ENCODE results near the gene TMEM44. TPM values are rescaled to one million over a fixed set of nuclear protein-coding genes. Genes with fewer than 3 reads are reported as not detected.

TMEM44 gene
- total RNA-seq, 1 experiment from 2014 or later = 70.1 TPM

- Histone ChIP-seq H3K9me3 (ENCODE audit: control insufficient read depth, insufficient read depth, low read depth, low read length) (no peaks in the 10 kb centered on the region), H3K27ac (ENCODE audit: low read length) (peak overlapping the region; percentile 77), H3K27me3 (ENCODE audit: control insufficient read depth, insufficient read depth, low read length) (no peaks in the 10 kb centered on the region), H3K4me1 (ENCODE audit: control insufficient read depth, insufficient read depth, low read length) (peaks cover 19% of the 10 kb centered on the region), H3K4me3 (ENCODE audit: low read depth in 2 of 2, low read length in 2 of 2) (no peak overlapping the region), H3K36me3 (ENCODE audit: control insufficient read depth, insufficient read depth, low read length) (no peaks in the 10 kb centered on the region)
- ATAC-seq (peak; percentile 18; the same call in 1 of the 2 replicates), DNase-seq (ENCODE audit: low read depth, low spot score) (no peak)
- TF ChIP-seq TCF7L2 (IDR thresholded peaks at IDR 0.05; ENCODE audit: low read depth, low read length) (no peak), CTCF (IDR thresholded peaks at IDR 0.05) (no peak), REST (IDR thresholded peaks at IDR 0.05; ENCODE audit: insufficient read depth in 1 of 2, low read depth in 2 of 2, low read length in 1 of 2) (no peak), SIN3A (IDR thresholded peaks at IDR 0.05; ENCODE audit: borderline replicate concordance, insufficient read depth, low read depth, low read length) (no peak), POLR2AphosphoS5 (IDR thresholded peaks at IDR 0.05; ENCODE audit: low read depth, low read length) (no peak)
- in situ Hi-C loops (cut with HindIII; ENCODE audit: low pct_unique_long_range_greater_than_20kb, low sequenced_read_pairs) = no loop called here
- BruUV-seq (replicated peaks) = no TSS peak
- intact Hi-C loops (cut with micrococcal nuclease; ENCODE audit: unreplicated experiment) = no loop called here
- ChIA-PET CTCF (interaction anchor here (1.2 kb wide), 1 partner anchor 83 kb away, joined by 5 read pairs; no protein-coding TSS in a partner anchor), POLR2A (no interaction called here)
Observed at GRCh38 chr3:194555175-194556062, 77.8 kb downstream of the TMEM44 start.

GRCh38 chr3:194554473-194555123, 78.6 kb downstream of the TMEM44 start:
- H3K4me3 ChIP-seq (ENCODE audit: low read depth in 2 of 2, low read length in 2 of 2) = no peak overlapping the region
- DNase-seq (ENCODE audit: low read depth, low spot score) (no peak), ATAC-seq (0 out of 2 replicates have a peak, but pooled peaks have one; percentile 15)
- ChIA-PET POLR2A (no interaction called here), CTCF (no interaction called here)
- no peaks in the 10 kb centered on the region for H3K36me3 ChIP-seq (ENCODE audit: control insufficient read depth, insufficient read depth, low read length)
- no peaks in the 10 kb centered on the region for H3K9me3 ChIP-seq (ENCODE audit: control insufficient read depth, insufficient read depth, low read depth, low read length)
- in situ Hi-C loops (cut with HindIII; ENCODE audit: low pct_unique_long_range_greater_than_20kb, low sequenced_read_pairs) = no loop called here
- TF ChIP-seq POLR2AphosphoS5 (IDR thresholded peaks at IDR 0.05; ENCODE audit: low read depth, low read length) = no peak
- no peak for TF ChIP-seq TCF7L2 (IDR thresholded peaks at IDR 0.05; ENCODE audit: low read depth, low read length)
- TF ChIP-seq CTCF (IDR thresholded peaks at IDR 0.05) = no peak
- TF ChIP-seq SIN3A (IDR thresholded peaks at IDR 0.05; ENCODE audit: borderline replicate concordance, insufficient read depth, low read depth, low read length) = no peak
- TF ChIP-seq REST (IDR thresholded peaks at IDR 0.05; ENCODE audit: insufficient read depth in 1 of 2, low read depth in 2 of 2, low read length in 1 of 2) = no peak
- H3K4me1 ChIP-seq (ENCODE audit: control insufficient read depth, insufficient read depth, low read length) = peaks cover 20% of the 10 kb centered on the region
- no TSS peak for BruUV-seq (replicated peaks)
- no peaks in the 10 kb centered on the region for H3K27me3 ChIP-seq (ENCODE audit: control insufficient read depth, insufficient read depth, low read length)
- H3K27ac ChIP-seq (ENCODE audit: low read length) = no peak overlapping the region
- intact Hi-C loops (cut with micrococcal nuclease; ENCODE audit: unreplicated experiment) = no loop called here
